Liver (tissue), 9 donors: Measurements from ENCODE around the gene TNNT1. TPM values are rescaled to one million over a fixed set of nuclear protein-coding genes. Genes with fewer than 3 reads are reported as not detected.

ENCODE experiments used
- DNase-seq: peaks from one replicate; pipeline ENCODE4 v3.0.0-alpha.2; 2017; ENCODE audit warnings: low spot score
- H3K27ac ChIP-seq, 2 donors: one replicate each; pipeline ENCODE4 v1.7.0; 2013; ENCODE audit warnings: inconsistent platforms in 2 of 2, low read length in 2 of 2, control low read depth in 1 of 2, low read depth in 1 of 2, mild to moderate bottlenecking in 1 of 2
- H3K27me3 ChIP-seq, 4 donors: one replicate each; pipeline versions ENCODE4 v1.6.1 to v1.7.0; 2013; ENCODE audit warnings: low read length in 3 of 4, inconsistent platforms in 1 of 4, mild to moderate bottlenecking in 1 of 4, moderate library complexity in 1 of 4; ENCODE audit not compliant: control insufficient read depth in 4 of 4, insufficient read depth in 4 of 4
- H3K36me3 ChIP-seq, 4 donors: one replicate each; pipeline versions ENCODE4 v1.6.1 to v1.7.0; 2013; ENCODE audit warnings: low read length in 3 of 4, mild to moderate bottlenecking in 3 of 4, low read depth in 1 of 4, moderate library complexity in 1 of 4; ENCODE audit not compliant: control insufficient read depth in 4 of 4, insufficient read depth in 3 of 4
- H3K4me1 ChIP-seq, 4 donors: one replicate each; pipeline versions ENCODE4 v1.6.1 to v1.7.0; 2013; ENCODE audit warnings: low read length in 3 of 4, mild to moderate bottlenecking in 3 of 4, moderate library complexity in 1 of 4; ENCODE audit not compliant: control insufficient read depth in 4 of 4, insufficient read depth in 4 of 4
- H3K4me3 ChIP-seq, 3 donors: one replicate each; pipeline versions ENCODE4 v1.6.1 to v1.7.0; 2013; ENCODE audit warnings: low read length in 3 of 3, control low read depth in 1 of 3, low read depth in 1 of 3, mild to moderate bottlenecking in 1 of 3
- H3K9ac ChIP-seq, 2 donors: one replicate each; pipeline ENCODE4 v1.7.0; 2013; ENCODE audit warnings: low read length in 2 of 2, mild to moderate bottlenecking in 2 of 2, moderate library complexity in 2 of 2, control low read depth in 1 of 2, low read depth in 1 of 2
- H3K9me3 ChIP-seq, 4 donors: one replicate each; pipeline versions ENCODE4 v1.6.1 to v1.7.0; 2013; ENCODE audit warnings: low read length in 3 of 4; ENCODE audit not compliant: control insufficient read depth in 4 of 4
- ATF3 ChIP-seq: IDR thresholded peaks from 2 replicates; pipeline ENCODE4 v1.6.1; 2016; ENCODE audit warnings: antibody characterized with exemption
- EGR1 ChIP-seq, 2 donors: IDR thresholded peaks; 2 replicates each; pipeline ENCODE4 v1.6.1; 2016 to 2018; ENCODE audit warnings: antibody characterized with exemption in 2 of 2, low read depth in 2 of 2
- FOXA1 ChIP-seq: IDR thresholded peaks from 2 replicates; pipeline ENCODE4 v1.6.1; 2016; ENCODE audit warnings: antibody characterized with exemption
- FOXA2 ChIP-seq: IDR thresholded peaks from 2 replicates; pipeline ENCODE4 v1.6.1; 2016; ENCODE audit warnings: antibody characterized with exemption
- GABPA ChIP-seq, 2 donors: IDR thresholded peaks in 1 of 2; conservative IDR thresholded peaks in 1 of 2; 2 replicates each; pipeline ENCODE4 v1.6.1; 2016; ENCODE audit warnings: antibody characterized with exemption in 2 of 2, mild to moderate bottlenecking in 1 of 2, moderate library complexity in 1 of 2
- HNF4A ChIP-seq, 2 donors: conservative IDR thresholded peaks; 2 replicates each; pipeline ENCODE4 v1.6.1; 2016; ENCODE audit warnings: antibody characterized with exemption in 2 of 2, mild to moderate bottlenecking in 2 of 2
- HNF4G ChIP-seq: IDR thresholded peaks from 2 replicates; pipeline ENCODE4 v1.6.1; 2016; ENCODE audit warnings: antibody characterized with exemption
- JUND ChIP-seq, 2 donors: IDR thresholded peaks; 2 replicates each; pipeline ENCODE4 v1.6.1; 2016; ENCODE audit warnings: antibody characterized with exemption in 2 of 2
- MAX ChIP-seq: IDR thresholded peaks from 2 replicates; pipeline ENCODE4 v1.6.1; 2016; ENCODE audit warnings: antibody characterized with exemption
- RAD21 ChIP-seq, 2 donors: IDR thresholded peaks; 2 replicates each; pipeline ENCODE4 v1.6.1; 2016; ENCODE audit warnings: antibody characterized with exemption in 2 of 2, mild to moderate bottlenecking in 2 of 2
- REST ChIP-seq: IDR thresholded peaks from 2 replicates; pipeline ENCODE4 v1.6.1; 2016; ENCODE audit warnings: antibody characterized with exemption, mild to moderate bottlenecking
- RXRA ChIP-seq, 2 donors: IDR thresholded peaks; 2 replicates each; pipeline ENCODE4 v1.6.1; 2017 to 2018; ENCODE audit warnings: antibody characterized with exemption in 2 of 2, mild to moderate bottlenecking in 1 of 2
- SP1 ChIP-seq: IDR thresholded peaks from 2 replicates; pipeline ENCODE4 v1.6.1; 2018; ENCODE audit warnings: antibody characterized with exemption, mild to moderate bottlenecking
- TAF1 ChIP-seq: conservative IDR thresholded peaks from 2 replicates; pipeline ENCODE4 v1.6.1; 2016; ENCODE audit warnings: antibody characterized with exemption, mild to moderate bottlenecking
- YY1 ChIP-seq: IDR thresholded peaks from 2 replicates; pipeline ENCODE4 v1.6.1; 2016; ENCODE audit warnings: antibody characterized with exemption, mild to moderate bottlenecking
- WGBS: extraction: QIAGEN DNeasy Blood & Tissue Kit; methylation state at CpG from one replicate; pipeline ENCODE4 v1.1.7; 2013; 5-methylcytosine and 5-hydroxymethylcytosine counted together
- polyA plus RNA-seq, 2 donors: library from polyadenylated mRNA; stranded (reverse) in 1 of 2; unstranded in 1 of 2; fragments of 200-250 nt in 1 of 2; fragments of >200 nt in 1 of 2; fragmentation: Nextera tagmentation in 1 of 2; extraction: Ambion mirVana in 1 of 2; gene quantifications; one replicate each; pipeline versions ENCODE4 v1.2.1 to v1.2.3, GENCODE V29; 2013 to 2015
- total RNA-seq, 2 donors: library from RNA; depleted of rRNA; stranded (reverse); fragments of >200 nt; gene quantifications; one replicate each; pipeline ENCODE4 v1.2.3, GENCODE V29; 2014
- donor health status: healthy.
- donor health status: healthy.
- donor health status: healthy.
- donor health status: healthy.
- donor health status: healthy.

TNNT1 gene
- total and polyA plus RNA-seq, 4 donors = 0.15 to 0.28 TPM; not detected in 2

- H3K36me3 ChIP-seq = peaks cover 7 to 48% (median 10%) of the 10 kb centered on the region in 4 donors
- H3K4me1 ChIP-seq = no peaks in the 10 kb centered on the region
- no peak overlapping the region for H3K9ac ChIP-seq
- H3K27me3 ChIP-seq = no peaks in the 10 kb centered on the region
- H3K4me3 ChIP-seq = no peak overlapping the region
- TF ChIP-seq RXRA (IDR thresholded peaks at IDR 0.05) (no peak), EGR1 (IDR thresholded peaks at IDR 0.05; ENCODE audit: low read depth in 2 of 2) (no peak), YY1 (no peak), MAX (no peak), TAF1 (no peak), FOXA2 (no peak), HNF4G (no peak), JUND (IDR thresholded peaks at IDR 0.05) (no peak), HNF4A (conservative IDR thresholded peaks at IDR 0.05) (no peak), SP1 (no peak), FOXA1 (no peak)
- no peak overlapping the region for H3K27ac ChIP-seq
- DNase-seq = no peak
- 92% methylated on average over 27 of the region's 27 CpGs for WGBS
- H3K9me3 ChIP-seq = no peaks in the 10 kb centered on the region
These were observed 50.1 kb downstream of the TNNT1 start for GRCh38 chr19:55098716-55099556.

- Histone ChIP-seq H3K9me3 (no peaks in the 10 kb centered on the region), H3K36me3 (peaks cover 5 to 44% (median 7%) of the 10 kb centered on the region in 4 donors), H3K27ac (no peak overlapping the region), H3K9ac (no peak overlapping the region), H3K27me3 (no peaks in the 10 kb centered on the region), H3K4me1 (no peaks in the 10 kb centered on the region), H3K4me3 (no peak overlapping the region)
- DNase-seq = no peak
- WGBS = 92% methylated on average over 23 of the region's 23 CpGs
- TF ChIP-seq SP1 (no peak), JUND (IDR thresholded peaks at IDR 0.05) (no peak), GABPA (IDR thresholded peaks at IDR 0.05 in 1 of 2, conservative IDR thresholded peaks at IDR 0.05 in 1 of 2) (no peak), ATF3 (no peak), FOXA1 (no peak), HNF4G (no peak), REST (no peak), TAF1 (no peak), RAD21 (IDR thresholded peaks at IDR 0.05) (no peak), MAX (no peak)
These were observed 50.9 kb downstream of the TNNT1 start for GRCh38 chr19:55097864-55098715.
